HG03571 (cell line): Measurements from ENCODE around the gene SEPSECS.

Source experiments
- ATAC-seq: cut with Tn5 transposase; IDR thresholded peaks from one replicate; pipeline ENCODE4 v1.9.1; 2021; ENCODE audit not compliant: unreplicated experiment

Gene SEPSECS

DNA sequence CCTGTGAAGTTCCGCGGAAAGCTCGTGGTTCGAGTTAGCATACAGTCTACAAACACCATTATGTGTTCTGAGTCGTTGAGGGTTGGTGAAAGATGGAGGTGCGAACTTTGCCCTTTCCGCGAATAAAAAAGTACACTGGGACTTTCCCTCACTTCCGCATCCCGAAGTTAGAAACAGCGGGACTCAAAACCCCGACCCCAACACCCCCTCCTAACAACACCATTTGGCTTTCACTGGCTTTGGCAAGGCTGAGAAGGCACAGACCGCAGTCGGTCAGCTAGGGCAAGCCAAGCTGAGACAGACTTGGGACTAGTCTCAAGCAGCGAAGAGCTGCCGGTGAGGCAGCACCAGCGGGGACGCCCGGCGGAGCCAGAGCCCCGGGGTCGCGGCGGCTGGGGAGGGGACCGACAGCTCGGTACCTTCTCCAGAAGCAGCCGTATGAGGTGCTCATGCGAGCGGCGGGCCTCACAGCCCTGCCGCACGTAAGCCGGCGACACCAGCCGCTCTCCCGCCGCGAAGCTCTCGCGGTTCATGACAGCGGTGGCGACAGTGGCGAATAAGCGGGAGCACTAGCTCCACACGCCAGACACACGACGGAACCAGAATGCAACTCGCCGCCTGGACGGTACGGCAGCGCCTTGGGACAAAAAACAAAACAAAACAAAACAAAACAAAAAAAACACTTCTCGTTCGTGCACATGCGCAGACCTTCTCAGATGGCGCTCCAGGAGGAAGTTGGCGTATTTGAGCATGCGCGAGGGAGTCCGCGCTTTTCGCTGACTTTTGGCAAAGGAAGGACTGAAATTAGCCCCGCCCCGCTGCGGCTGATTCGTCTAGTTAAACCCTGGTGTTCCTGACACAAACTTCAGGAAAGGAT, at the start of gene SEPSECS:
Gene SEPSECS (minus strand): TSS at position 613 of the 877 bp plus-strand sequence. CDS start 80 bp downstream, at position 533.
- peak; percentile 80 for ATAC-seq

DNA sequence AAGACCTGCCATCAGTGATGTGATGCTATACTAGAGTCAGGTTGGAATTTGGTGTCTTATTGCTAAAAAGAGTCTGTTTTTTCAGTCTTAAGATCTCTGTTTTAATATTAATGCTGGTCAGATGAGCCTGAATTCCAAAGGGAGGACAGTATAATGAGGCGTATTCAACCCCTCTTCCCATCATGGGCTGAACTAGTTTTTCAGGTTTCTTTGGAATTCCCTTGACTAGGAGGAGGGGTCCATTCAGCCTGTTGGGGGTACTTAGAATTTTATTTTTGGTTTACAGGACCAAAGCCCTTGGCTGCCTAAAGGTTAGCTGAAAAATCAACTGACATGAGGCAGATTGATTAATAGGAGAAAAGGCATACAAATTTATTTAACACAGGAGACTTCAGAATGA, 49.5 kb upstream of the SEPSECS start:
- no peak for ATAC-seq

DNA sequence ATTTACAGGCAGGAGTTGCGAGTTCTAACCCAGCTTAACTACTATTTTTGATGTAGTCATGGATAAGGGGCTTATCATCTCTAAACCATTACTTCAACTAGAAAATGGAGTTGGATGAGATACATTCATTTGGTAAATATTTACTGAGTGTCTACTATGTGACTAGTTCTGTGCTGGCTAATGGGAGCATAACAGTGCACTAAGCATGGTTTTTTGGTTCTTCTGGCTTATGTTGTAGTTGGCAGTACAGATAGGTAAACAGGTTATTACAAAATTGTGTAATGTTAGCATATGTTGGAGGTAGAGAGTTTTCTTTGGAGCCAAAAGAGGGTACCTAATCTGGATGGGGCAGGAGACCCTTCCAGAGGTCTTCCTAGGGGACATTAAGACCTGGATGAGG, 47.7 kb upstream of the SEPSECS start:
- no peak for ATAC-seq

DNA sequence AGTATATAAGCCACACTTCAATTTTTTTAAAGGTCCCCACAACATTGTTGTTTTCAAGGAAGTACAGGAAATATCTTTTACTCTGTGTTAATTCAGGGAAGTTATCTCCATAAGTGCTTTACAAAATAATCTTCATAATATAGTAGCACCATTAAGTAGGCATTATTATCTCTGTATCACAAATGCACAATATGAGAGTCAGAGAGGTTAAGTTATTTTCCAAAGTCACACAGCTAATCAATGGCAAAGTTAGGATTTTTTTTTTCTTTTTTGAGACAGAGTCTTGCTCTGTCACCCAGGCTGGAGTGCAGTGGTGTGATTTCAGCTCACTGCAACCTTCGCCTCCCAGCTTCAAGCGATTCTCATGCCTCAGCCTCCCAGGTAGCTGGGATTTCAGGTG, 38.5 kb upstream of the SEPSECS start:
- ATAC-seq = no peak

DNA sequence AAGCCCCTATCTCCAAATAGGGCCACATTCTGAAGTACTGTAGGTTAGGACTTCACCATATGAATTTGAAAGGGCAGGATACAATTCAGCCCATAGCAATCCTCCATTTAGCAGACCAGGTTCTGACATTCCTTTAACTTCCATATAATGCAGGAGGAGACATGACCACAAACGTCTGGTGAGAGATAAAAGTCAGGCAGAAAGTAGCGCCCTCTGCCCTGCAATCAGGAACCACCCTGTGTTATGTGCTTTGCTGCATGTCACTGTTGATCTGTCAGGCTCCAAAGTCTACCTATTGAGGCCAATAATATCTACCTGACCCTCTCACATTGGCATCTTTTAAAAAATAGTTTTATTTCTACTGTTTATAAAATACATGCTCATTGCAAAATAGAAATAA, 30.2 kb upstream of the SEPSECS start:
- ATAC-seq = no peak

DNA sequence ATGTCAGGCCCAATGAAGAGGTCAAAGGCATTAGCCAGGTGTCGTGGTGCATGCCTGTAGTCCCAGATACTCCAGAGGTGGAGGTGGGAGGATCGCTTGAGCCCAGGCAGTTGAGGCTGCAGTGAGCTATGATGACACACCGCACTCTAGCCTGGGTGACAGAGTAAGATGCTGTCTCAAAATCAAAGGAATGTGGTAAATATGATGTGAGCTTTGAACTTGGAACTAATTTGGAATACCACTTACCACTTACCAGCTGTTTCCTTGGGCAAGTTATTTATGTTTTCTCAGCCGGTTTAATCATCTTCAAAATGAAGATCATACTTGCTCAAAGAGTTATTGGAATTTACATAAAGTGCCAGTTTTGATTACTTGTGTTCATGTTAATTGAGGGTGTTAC, 23.8 kb upstream of the SEPSECS start:
- ATAC-seq = no peak

DNA sequence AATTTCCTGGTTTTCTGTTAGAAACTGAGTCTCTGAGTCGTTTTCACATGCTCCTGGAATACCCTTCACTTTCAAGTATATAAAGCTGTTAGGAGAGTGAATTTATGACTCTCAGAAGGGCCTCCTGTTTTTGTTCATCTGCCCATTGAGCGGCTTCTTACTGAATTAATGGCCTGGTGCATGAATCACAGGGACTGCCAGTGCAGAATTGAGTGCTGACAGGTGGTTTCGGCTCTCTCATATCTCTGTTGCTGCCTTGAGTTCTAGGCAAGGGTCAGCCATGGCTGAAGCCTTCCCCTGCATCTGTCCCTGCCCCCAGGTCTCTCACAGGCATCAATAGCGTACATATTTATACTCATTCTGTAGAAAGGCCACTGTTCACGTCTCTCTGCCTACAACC, 22.7 kb upstream of the SEPSECS start:
- ATAC-seq = no peak

DNA sequence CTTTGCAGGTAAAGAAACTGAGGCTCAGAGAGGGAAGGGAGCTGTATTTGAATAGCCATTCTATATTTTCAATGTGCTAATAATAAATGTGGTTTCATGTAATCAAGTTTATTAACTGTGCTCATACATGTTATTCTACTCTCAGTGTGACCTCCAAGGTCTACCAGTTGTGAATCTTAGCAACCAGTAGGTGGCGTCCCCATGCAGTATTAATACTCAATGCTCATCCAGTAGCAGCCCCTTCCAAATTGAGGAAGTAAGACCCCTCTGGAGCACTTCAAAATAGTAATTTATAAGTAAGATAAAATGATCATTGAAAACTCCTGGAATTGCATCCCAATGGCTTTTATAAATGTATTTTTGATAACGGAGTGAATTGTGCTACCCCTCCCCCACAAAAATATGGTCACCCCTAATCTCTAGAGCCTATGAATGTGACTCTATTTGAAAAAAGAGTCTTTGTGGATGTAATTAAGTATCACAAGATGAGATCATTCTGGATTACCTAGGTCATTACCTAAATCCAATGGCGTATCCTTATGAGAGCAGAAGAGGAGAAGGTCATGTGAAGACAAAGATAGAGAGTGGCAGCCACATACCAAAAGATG, 20.4 kb upstream of the SEPSECS start:
- peak; percentile 90 for ATAC-seq

DNA sequence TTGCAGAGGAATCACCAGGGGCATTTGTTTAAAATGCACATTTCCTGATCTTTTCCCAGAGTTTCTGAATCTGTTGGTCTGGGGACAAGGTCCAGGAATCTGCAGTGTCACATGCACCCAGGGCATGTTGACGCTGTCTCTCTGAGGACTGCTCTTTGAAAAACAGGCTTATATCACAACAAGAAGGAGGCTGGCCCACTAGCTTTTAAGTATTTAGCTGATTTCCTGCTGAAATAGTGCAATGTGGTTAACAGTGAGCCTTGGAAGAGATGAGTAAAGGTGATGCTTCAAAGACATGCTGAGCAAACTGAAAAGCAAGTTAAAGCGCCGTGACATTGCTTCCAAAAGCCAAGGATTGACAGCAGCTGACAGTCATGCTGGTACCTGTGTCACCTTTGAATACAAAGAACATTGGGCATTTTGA, 18.6 kb upstream of the SEPSECS start:
- no peak for ATAC-seq

DNA sequence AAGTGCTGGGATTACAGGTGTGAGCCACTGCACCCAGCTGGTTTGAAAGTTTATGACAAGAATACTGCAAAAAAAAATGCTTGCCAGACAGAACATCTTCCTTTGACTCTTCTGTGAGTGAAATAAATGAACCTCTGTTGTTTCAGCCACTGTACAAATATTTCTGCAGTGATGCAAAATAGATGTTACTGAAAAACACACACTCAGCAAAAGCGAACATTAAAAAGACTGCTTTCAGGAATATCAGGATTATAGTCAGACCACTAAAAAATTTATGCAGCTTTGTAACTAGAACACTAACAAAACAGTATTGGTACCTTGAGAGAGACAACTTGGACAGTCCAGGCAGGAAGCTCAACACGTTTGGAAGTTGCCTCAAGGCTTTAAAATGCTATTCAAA, 16.9 kb upstream of the SEPSECS start:
- ATAC-seq = no peak

DNA sequence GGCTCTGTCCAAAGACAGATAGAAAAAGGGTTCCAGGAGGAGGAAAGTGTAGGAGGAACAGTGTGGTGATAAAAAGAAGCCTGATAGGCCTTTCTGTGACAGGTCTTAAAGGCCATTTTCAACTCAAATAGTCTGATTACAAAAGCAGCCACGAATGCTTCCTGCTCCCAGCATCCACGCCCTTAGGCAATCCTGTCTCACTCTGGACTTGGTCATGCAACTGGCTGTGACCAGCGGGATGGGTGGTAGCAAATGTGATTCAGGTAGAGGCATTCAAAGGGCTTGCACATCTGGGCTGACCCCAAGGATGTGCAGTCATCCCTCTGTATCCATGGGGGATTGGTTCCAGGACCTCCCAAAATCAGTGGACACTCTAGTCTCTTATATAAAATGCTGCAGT, 14.4 kb upstream of the SEPSECS start:
- no peak for ATAC-seq

DNA sequence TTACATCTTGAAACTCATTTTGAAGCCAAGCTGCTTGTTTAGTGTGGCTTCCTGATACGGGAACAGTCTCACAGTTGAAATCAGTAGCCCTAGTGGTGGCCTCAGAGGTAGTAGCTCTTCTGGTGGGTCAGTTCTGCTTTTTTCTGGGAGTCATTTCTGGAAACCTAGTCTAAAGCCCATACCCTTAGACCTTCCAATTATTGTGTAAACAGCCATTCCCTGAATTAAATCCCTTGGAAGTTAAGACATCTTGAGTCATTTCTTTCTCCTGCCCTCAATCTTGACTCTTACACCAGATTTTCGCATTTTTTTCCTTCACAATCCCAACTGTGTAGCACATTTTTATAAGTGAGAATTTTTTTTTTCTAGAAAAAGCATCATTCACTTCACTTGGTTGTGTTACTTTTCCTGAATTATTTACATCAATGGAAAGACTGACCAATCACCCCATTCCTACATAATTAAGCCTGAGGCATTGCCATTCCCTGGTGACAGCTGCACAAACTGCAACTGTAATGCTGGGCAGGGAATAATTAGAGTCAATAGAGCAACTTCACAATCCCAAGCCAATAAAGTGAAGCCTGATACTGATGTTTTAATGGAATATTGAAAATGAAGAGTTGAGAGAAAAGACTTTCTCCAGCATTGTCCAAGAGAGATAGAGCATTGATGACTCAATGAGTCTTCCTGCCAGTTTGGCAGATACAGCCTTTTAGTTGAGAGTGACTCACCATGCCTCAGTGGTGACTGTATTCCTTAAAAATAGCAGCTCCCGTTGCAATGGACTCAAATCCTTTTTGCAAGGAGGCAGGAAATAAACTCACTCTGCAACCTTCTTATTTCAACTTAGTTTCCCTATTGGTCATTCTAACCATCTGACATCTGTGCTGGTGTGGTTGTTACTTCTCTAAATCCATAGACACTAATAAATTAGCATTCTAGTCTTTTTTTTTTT, 13.0 kb upstream of the SEPSECS start:
- ATAC-seq = no peak

DNA sequence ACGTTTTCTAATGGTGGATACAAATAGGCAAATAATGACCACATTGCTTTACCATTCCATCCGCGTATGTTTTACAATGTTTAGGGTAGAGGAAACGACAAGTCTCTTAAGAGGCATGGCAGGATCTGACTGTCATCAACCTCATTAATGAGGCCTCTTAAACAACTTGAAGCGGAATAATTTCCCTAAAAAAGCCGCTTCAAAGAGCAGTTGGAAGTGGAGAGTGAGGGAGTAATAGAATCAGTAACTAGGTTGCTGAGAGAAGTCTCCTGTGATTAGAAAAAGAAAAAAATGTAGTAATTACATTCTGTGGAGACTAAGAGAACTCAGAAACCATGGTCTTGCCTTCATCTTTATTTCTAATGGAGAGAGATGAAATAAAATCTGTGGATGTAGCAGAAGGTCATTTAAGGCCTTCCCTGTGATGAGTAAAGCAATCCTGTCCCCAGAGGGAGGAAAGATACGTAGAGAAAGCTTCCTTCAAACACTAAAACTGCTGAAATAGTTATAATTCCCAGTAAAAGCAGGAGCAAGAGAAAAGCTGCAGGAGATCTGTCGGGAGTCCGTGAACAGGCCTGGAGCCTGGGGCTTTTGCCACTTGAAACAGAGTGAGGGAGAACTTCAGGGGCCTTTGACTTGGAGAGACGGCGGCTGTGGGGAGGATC, 11.1 kb upstream of the SEPSECS start:
- no peak for ATAC-seq

DNA sequence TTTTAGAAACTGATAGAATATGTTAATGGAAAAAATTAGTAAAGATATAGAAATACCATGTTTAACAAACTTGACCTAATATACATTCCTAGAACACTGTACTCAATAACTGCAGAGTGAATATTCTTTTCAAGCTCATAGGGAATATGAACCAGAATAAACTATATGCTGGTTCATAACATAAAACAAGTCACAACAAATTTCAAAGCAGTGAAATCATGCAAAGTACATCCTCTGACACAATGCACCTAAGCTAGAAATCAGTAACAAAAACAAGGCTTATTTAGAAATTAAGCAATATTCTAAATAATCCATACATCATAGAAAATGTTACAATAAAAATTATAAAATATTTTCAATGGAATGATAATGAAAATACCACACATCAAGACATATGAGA, 9.2 kb upstream of the SEPSECS start:
- ATAC-seq = no peak

DNA sequence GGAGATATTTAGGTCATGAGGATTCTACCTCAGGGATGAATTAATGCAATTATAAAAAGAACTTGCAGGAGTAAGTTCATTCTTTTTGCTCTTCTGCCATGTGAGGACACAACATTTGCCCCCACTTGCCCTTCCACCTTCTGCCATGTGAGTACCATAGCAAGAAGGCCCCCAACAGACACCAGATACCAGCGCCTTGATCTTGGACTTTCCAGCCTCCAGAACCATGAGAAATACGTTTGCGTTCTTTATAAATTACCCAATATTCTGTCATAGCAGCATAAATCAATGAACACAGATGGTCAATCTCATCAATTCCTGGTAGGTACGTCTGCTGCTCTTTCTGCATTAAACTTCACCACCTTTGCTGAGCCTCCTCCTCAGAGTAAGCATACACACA, 5.7 kb upstream of the SEPSECS start:
- ATAC-seq = no peak

DNA sequence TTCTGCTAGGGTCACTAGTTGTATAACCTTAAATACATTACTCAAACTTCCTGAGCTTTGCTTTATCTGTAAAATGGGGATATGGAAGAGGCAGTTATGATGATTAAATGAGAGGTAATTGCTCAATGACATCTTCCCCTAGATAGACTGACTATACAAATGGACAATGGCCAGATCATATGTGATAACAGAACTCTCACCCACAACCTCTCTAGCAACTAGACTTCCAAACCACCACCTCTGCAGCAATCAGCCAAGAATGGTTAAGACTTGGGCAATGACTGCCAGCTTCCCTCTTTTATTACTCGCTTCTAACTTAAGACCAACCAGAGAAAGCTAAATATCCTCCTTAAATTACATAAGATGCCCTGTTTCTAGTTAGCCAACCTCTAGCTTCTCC, 2.9 kb upstream of the SEPSECS start:
- no peak for ATAC-seq

DNA sequence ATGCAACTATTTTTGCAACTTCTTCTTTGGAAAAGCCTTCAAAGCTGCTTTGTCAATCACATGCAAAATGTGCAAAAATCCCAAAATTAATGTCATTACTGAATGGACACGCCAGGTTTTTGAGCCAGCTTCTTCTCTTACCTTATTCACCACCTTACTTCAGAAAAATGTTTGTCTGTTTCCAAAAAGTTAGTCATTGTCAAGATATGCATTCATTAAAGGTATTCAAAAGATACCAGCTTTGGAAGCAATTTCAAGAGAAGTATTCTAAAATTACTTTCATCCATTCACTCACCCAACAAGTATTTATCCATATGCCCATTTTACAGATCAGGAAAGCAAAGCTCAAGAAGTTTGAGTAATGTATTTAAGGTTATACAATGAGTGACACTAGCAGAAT, 2.3 kb upstream of the SEPSECS start:
- no peak for ATAC-seq

DNA sequence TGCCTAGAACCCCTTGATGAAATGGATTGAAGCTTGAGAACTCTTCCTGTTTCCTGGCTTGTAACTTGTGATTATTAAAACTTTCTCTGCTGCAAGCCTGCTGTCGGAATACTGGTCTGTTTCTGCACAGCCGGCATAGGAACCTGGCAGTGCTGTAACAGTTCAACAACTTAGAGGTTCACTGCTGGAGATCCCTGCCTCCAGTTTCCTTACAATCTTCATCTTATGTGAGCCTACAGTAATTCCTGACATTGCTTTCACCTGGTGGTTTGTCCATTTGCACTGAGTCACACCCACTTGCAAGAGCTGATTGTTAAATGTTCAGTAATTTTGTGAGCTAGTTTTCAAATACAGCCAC, 1.3 kb upstream of the SEPSECS start:
- no peak for ATAC-seq

DNA sequence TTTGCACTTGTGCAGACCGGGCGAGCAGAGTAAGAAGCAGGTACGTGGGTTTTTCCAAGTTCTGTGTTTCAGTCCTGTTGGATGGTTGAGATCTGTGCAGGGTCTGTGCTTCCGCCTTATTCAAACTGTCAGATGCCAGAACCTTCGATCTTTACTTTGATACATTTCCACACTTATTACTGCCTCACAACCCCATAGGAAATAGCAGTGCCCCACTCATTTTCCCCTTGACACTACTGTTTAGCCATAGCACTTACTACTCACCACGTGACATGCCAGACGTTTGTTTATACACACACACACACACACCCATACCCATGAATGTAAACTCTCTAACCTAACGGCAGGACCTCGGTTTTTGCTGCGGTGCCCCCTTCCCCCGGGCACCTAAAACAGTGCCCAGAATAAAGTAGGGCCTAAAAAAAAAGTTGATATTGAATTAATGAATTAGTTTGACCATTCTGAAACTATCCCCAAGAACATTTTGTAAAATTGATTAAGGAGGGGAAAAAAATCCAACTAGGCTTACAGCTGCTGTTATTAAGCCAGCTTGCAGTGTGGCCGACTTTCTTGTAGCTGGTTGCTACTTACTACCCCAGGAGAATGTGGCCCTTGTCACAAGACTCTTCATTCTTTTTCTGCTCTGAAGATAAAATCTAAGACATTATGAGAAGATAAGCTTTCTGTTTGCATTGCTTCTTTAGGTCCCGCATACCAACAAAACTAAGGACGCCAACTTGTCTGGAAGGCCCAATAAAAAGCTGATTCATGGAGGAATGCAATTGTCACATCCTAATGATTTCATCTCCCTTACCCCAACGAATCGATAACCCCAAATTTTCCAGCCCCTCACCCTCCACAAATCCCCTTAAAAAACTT, 704 bp upstream of the SEPSECS start:
- ATAC-seq = peak; percentile 29

DNA sequence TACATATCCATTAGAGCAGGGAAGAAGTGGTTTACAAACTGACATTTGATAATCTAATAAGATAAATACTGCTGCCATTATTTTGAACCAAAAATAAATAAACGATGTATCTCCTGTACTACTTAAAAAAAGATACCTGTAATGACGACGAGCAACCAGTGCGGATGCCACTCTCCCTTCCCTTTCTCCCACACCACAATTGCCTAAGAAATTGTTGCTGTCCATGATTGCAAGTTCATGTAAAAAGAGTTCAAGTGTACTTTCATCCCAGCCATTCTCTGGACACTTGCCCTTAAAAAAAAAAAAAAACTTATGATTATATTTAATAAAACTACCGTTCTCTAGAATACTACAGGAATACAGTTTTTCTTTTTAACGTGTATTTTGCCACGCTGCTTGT, 1.4 kb downstream of the SEPSECS start:
- ATAC-seq = no peak
